Mucosa of descending colon (tissue), 3 donors: ENCODE results near the gene ZNF417. TPM values are rescaled to one million over a fixed set of nuclear protein-coding genes. Genes with fewer than 3 reads are reported as not detected.

ENCODE experiments used
- ATAC-seq: fragments of 200-7000 bp; cut with Tn5 transposase; one replicate; pipeline ENCODE4 v1.9.1; 2020; ENCODE audit warnings: mild to moderate bottlenecking, moderate library complexity
- DNase-seq, 3 donors: peaks; one replicate each; pipeline ENCODE4 v3.0.0-alpha.2; 2020
- H3K36me3 ChIP-seq: fragments of 200-600 bp; one replicate; pipeline ENCODE4 v1.8.0; 2021; ENCODE audit warnings: low read depth, mild to moderate bottlenecking
- H3K4me1 ChIP-seq: fragments of 200-600 bp; one replicate; pipeline ENCODE4 v1.8.0; 2021; ENCODE audit warnings: low read depth, mild to moderate bottlenecking
- H3K4me3 ChIP-seq: fragments of 200-600 bp; one replicate; pipeline ENCODE4 v1.8.0; 2021; ENCODE audit warnings: mild to moderate bottlenecking
- H3K9me3 ChIP-seq: fragments of 200-600 bp; one replicate; pipeline ENCODE4 v1.8.0; 2021; ENCODE audit warnings: mild to moderate bottlenecking
- CTCF ChIP-seq: fragments of 200-600 bp; IDR thresholded peaks from one replicate; pipeline ENCODE4 v1.8.0; 2022; ENCODE audit warnings: antibody characterized with exemption, mild to moderate bottlenecking
- intact Hi-C, 2 donors: fragments of 100-400 bp; cut with DNase I in 1 of 2; cut with micrococcal nuclease in 1 of 2; formaldehyde crosslinking; loops; one replicate each; pipeline versions ENCODE4 v1.11.0 to v1.11.1; 2022; cut with DNase I, micrococcal nuclease
- total RNA-seq, 3 donors: library from RNA; stranded (reverse); fragmentation: NEBNext Ultra II Directional in 2 of 3; extraction: Animal tissue kit (Norgen Biotek cat#: 25700) in 2 of 3; gene quantifications; one replicate each; pipeline versions ENCODE4 v1.2.1 to v1.2.4, GENCODE V29; 2021 to 2023
- donor health status: DM: no; HTN: no; CAD: no; lungs with moderate emphysema.
- donor health status: DM: no; HTN: no; CAD: no.
- donor health status: DM: no; HTN: yes; CAD: no.

The ZNF417 gene
- total RNA-seq, 3 donors from 2014 or later, result 12.3 to 19.9 (median 15.7) TPM

- Histone ChIP-seq H3K4me1 (no peaks in the 10 kb centered on the region), H3K4me3 (no peak overlapping the region), H3K9me3 (peaks cover 90% of the 10 kb centered on the region), H3K36me3 (peaks cover 10% of the 10 kb centered on the region)
- DNase-seq, result no peak
- no peak for ATAC-seq
- intact Hi-C loops, result no loop called here
- no peak for TF ChIP-seq CTCF
Measured at GRCh38 chr19:57867868-57868492, 48.4 kb downstream of the ZNF417 start.

Other genes starting within 250 kb of the ZNF417 start
- gene ZSCAN4, start 247.7 kb downstream of the ZNF417 start, total RNA-seq, result under 1 TPM in 1 of 3 donors, not detected in 2; 0.16 TPM
- 1 to 10 TPM; 4.7 to 5.2 (median 4.9) TPM for gene ZNF551, start 234.6 kb downstream of the ZNF417 start, total RNA-seq
- gene ZNF154, start 207.4 kb downstream of the ZNF417 start, total RNA-seq, result 10 to 100 TPM in 1 of 3 donors, 1 to 10 TPM in 1, under 1 TPM in 1; 0.72 to 13.7 (median 1.5) TPM
- 1 to 10 TPM; 2.6 to 9.2 (median 2.9) TPM for gene ZNF671, start 189.0 kb downstream of the ZNF417 start, total RNA-seq
- gene ZNF776, start 169.8 kb downstream of the ZNF417 start, total RNA-seq, result 10 to 100 TPM; 10.4 to 16.5 (median 14.5) TPM
- 10 to 100 TPM; 16.4 to 25.2 (median 20.4) TPM for gene ZNF586, start 146.9 kb downstream of the ZNF417 start, total RNA-seq
- gene ZNF552, start 101.7 kb downstream of the ZNF417 start, total RNA-seq, result 10 to 100 TPM; 18.7 to 33.1 (median 27.9) TPM
- 10 to 100 TPM; 13.9 to 21.1 (median 18.3) TPM for gene ZNF587B, start 86.3 kb downstream of the ZNF417 start, total RNA-seq
- 10 to 100 TPM; 51.9 to 80.7 (median 61.0) TPM for gene ZNF587, start 66.7 kb downstream of the ZNF417 start, total RNA-seq
- gene ZNF814, start 27.6 kb downstream of the ZNF417 start, total RNA-seq, result 10 to 100 TPM in 2 of 3 donors, 1 to 10 TPM in 1; 9.1 to 24.5 (median 18.4) TPM
- 10 to 100 TPM in 1 of 3 donors, 1 to 10 TPM in 1, under 1 TPM in 1; 0.82 to 15.5 (median 4.1) TPM for gene ZNF418, start 18.8 kb upstream of the ZNF417 start, total RNA-seq
- 1 to 10 TPM; 3.0 to 7.1 (median 3.7) TPM for gene ZNF256, start 31.1 kb upstream of the ZNF417 start, total RNA-seq
- gene C19orf18, start 57.9 kb upstream of the ZNF417 start, total RNA-seq, result 1 to 10 TPM in 1 of 3 donors, under 1 TPM in 2; 0.98 to 2.0 (median 0.99) TPM
- 10 to 100 TPM; 11.6 to 17.1 (median 13.8) TPM for gene ZNF606, start 86.2 kb upstream of the ZNF417 start, total RNA-seq
- not detected for gene ZSCAN1, start 117.4 kb upstream of the ZNF417 start, total RNA-seq
- 1 to 10 TPM; 1.3 to 5.8 (median 2.2) TPM for gene ZNF135, start 142.7 kb upstream of the ZNF417 start, total RNA-seq
- gene ZSCAN18, start 181.6 kb upstream of the ZNF417 start, total RNA-seq, result 10 to 100 TPM; 17.9 to 69.5 (median 23.0) TPM
- 10 to 100 TPM in 1 of 3 donors, 1 to 10 TPM in 2; 3.5 to 10.3 (median 4.9) TPM for gene ZNF329, start 234.2 kb upstream of the ZNF417 start, total RNA-seq